ENCODE measurements around the gene SMAD3. TPM values are rescaled to one million over a fixed set of nuclear protein-coding genes. Genes with fewer than 3 reads are reported as not detected.
A peak's percentile ranks its signal among the peaks of the same experiment; 100 is the strongest.
"Not testable (repeated sequence)": the region's sequence is repeated elsewhere in the genome, so short reads cannot be mapped to it uniquely, and the experiment has no call there.

SMAD3 gene
- total RNA-seq, 2 donors from 2014 or later = 57.0 to 94.9 TPM

GRCh38 chr15:67064607-67065530 lies 533 bp upstream of the SMAD3 start:
- H3K27me3 Mint-ChIP-seq = no peaks in the 10 kb centered on the region
- peak overlapping the region; percentile 58 for H3K4me3 Mint-ChIP-seq
- no peaks in the 10 kb centered on the region for H3K9me3 Mint-ChIP-seq
- H3K4me1 Mint-ChIP-seq = peaks cover 24% of the 10 kb centered on the region
- peaks cover 30% of the 10 kb centered on the region for H3K36me3 Mint-ChIP-seq (ENCODE audit: low read depth)
- H3K27ac Mint-ChIP-seq = peak overlapping the region; percentile 5
- ATAC-seq (replicated peaks) = peak; percentile 4

- H3K27me3 Mint-ChIP-seq = no peaks in the 10 kb centered on the region
- ATAC-seq (replicated peaks) = no peak
- H3K36me3 Mint-ChIP-seq (ENCODE audit: low read depth) = peaks cover 45% of the 10 kb centered on the region
- H3K27ac Mint-ChIP-seq = peak overlapping the region; percentile 97
- peaks cover 34% of the 10 kb centered on the region for H3K4me1 Mint-ChIP-seq
- no peaks in the 10 kb centered on the region for H3K9me3 Mint-ChIP-seq
- peak overlapping the region; percentile 97 for H3K4me3 Mint-ChIP-seq
These were observed 898 bp downstream of the SMAD3 start for GRCh38 chr15:67066041-67066958.

GRCh38 chr15:67066959-67067853 lies 1.8 kb downstream of the SMAD3 start:
- Mint-ChIP-seq H3K27ac (peak overlapping the region; percentile 97), H3K27me3 (no peaks in the 10 kb centered on the region), H3K36me3 (ENCODE audit: low read depth) (peaks cover 49% of the 10 kb centered on the region), H3K4me3 (peak overlapping the region; percentile 97), H3K9me3 (no peaks in the 10 kb centered on the region), H3K4me1 (peaks cover 31% of the 10 kb centered on the region)
- ATAC-seq (replicated peaks) = no peak

GRCh38 chr15:67067930-67068551 lies 2.6 kb downstream of the SMAD3 start:
- H3K36me3 Mint-ChIP-seq (ENCODE audit: low read depth) = peaks cover 58% of the 10 kb centered on the region
- no peaks in the 10 kb centered on the region for H3K9me3 Mint-ChIP-seq
- H3K4me1 Mint-ChIP-seq = peaks cover 39% of the 10 kb centered on the region

GRCh38 chr15:67068710-67069400 lies 3.5 kb downstream of the SMAD3 start:
- peak; percentile 33 for ATAC-seq (replicated peaks)
- Mint-ChIP-seq H3K36me3 (ENCODE audit: low read depth) (peaks cover 64% of the 10 kb centered on the region), H3K27me3 (no peaks in the 10 kb centered on the region), H3K4me3 (peak overlapping the region; percentile 97), H3K9me3 (no peaks in the 10 kb centered on the region), H3K4me1 (peaks cover 39% of the 10 kb centered on the region), H3K27ac (peak overlapping the region; percentile 97)

More at GRCh38 chr15:67067930-67068551, 2.6 kb downstream of the SMAD3 start:
- ATAC-seq (replicated peaks) = peak; percentile 43
- no peaks in the 10 kb centered on the region for H3K27me3 Mint-ChIP-seq
- H3K27ac Mint-ChIP-seq = peak overlapping the region; percentile 97
- H3K4me3 Mint-ChIP-seq = peak overlapping the region; percentile 97

- peaks cover 47% of the 10 kb centered on the region for H3K4me1 Mint-ChIP-seq
- no peaks in the 10 kb centered on the region for H3K27me3 Mint-ChIP-seq
- ATAC-seq (replicated peaks) = no peak
- no peak overlapping the region for H3K27ac Mint-ChIP-seq
- peaks cover 77% of the 10 kb centered on the region for H3K36me3 Mint-ChIP-seq (ENCODE audit: low read depth)
- no peaks in the 10 kb centered on the region for H3K9me3 Mint-ChIP-seq
- peak overlapping the region; percentile 97 for H3K4me3 Mint-ChIP-seq
These were observed 4.7 kb downstream of the SMAD3 start for GRCh38 chr15:67070150-67070549.

GRCh38 chr15:67070892-67071664 lies 5.7 kb downstream of the SMAD3 start:
- H3K4me1 Mint-ChIP-seq = peaks cover 54% of the 10 kb centered on the region

GRCh38 chr15:67072442-67072841 lies 7.0 kb downstream of the SMAD3 start:
- H3K36me3 Mint-ChIP-seq (ENCODE audit: low read depth) = peaks cover 86% of the 10 kb centered on the region
- peak overlapping the region; percentile 39 for H3K27ac Mint-ChIP-seq
- ATAC-seq (replicated peaks) = no peak
- no peaks in the 10 kb centered on the region for H3K9me3 Mint-ChIP-seq
- peak overlapping the region; percentile 62 for H3K4me3 Mint-ChIP-seq
- H3K27me3 Mint-ChIP-seq = no peaks in the 10 kb centered on the region
- H3K4me1 Mint-ChIP-seq = peaks cover 62% of the 10 kb centered on the region

More at GRCh38 chr15:67070892-67071664, 5.7 kb downstream of the SMAD3 start:
- Mint-ChIP-seq H3K27ac (no peak overlapping the region), H3K27me3 (no peaks in the 10 kb centered on the region), H3K36me3 (ENCODE audit: low read depth) (peaks cover 87% of the 10 kb centered on the region), H3K9me3 (no peaks in the 10 kb centered on the region), H3K4me3 (peak overlapping the region; percentile 97)
- no peak for ATAC-seq (replicated peaks)

- Mint-ChIP-seq H3K4me3 (peak overlapping the region; percentile 62), H3K27ac (peak overlapping the region; percentile 45), H3K27me3 (no peaks in the 10 kb centered on the region), H3K36me3 (ENCODE audit: low read depth) (peaks cover 81% of the 10 kb centered on the region), H3K4me1 (peaks cover 62% of the 10 kb centered on the region), H3K9me3 (no peaks in the 10 kb centered on the region)
- ATAC-seq (replicated peaks) = no peak
These were observed 7.6 kb downstream of the SMAD3 start for GRCh38 chr15:67072958-67073357.

- no peak for ATAC-seq (replicated peaks)
- Mint-ChIP-seq H3K4me3 (peak overlapping the region; percentile 62), H3K36me3 (ENCODE audit: low read depth) (peaks cover 76% of the 10 kb centered on the region), H3K27me3 (no peaks in the 10 kb centered on the region), H3K4me1 (peaks cover 74% of the 10 kb centered on the region), H3K27ac (peak overlapping the region; percentile 83), H3K9me3 (no peaks in the 10 kb centered on the region)
These were observed 9.5 kb downstream of the SMAD3 start for GRCh38 chr15:67074886-67075229.

- not testable (repeated sequence) for H3K27me3 Mint-ChIP-seq; ATAC-seq (replicated peaks); H3K9me3 Mint-ChIP-seq
- Mint-ChIP-seq H3K27ac (peak overlapping the region; percentile 83), H3K36me3 (ENCODE audit: low read depth) (peaks cover 68% of the 10 kb centered on the region), H3K4me3 (peak overlapping the region; percentile 62), H3K4me1 (peaks cover 74% of the 10 kb centered on the region)
These were observed 10.2 kb downstream of the SMAD3 start for GRCh38 chr15:67075555-67076135.

- Mint-ChIP-seq H3K27me3 (no peaks in the 10 kb centered on the region), H3K9me3 (no peaks in the 10 kb centered on the region), H3K4me3 (peak overlapping the region; percentile 62), H3K27ac (peak overlapping the region; percentile 26), H3K4me1 (peaks cover 76% of the 10 kb centered on the region), H3K36me3 (ENCODE audit: low read depth) (peaks cover 68% of the 10 kb centered on the region)
- ATAC-seq (replicated peaks) = peak; percentile 53
These were observed 10.9 kb downstream of the SMAD3 start for GRCh38 chr15:67076147-67076843.
